ENCODE measurements around the gene TMEM170A. TPM values are rescaled to one million over a fixed set of nuclear protein-coding genes. Genes with fewer than 3 reads are reported as not detected.

The TMEM170A gene
- total and polyA plus RNA-seq, 8 donors: 4.3 to 12.6 (median 8.6) TPM

DNA sequence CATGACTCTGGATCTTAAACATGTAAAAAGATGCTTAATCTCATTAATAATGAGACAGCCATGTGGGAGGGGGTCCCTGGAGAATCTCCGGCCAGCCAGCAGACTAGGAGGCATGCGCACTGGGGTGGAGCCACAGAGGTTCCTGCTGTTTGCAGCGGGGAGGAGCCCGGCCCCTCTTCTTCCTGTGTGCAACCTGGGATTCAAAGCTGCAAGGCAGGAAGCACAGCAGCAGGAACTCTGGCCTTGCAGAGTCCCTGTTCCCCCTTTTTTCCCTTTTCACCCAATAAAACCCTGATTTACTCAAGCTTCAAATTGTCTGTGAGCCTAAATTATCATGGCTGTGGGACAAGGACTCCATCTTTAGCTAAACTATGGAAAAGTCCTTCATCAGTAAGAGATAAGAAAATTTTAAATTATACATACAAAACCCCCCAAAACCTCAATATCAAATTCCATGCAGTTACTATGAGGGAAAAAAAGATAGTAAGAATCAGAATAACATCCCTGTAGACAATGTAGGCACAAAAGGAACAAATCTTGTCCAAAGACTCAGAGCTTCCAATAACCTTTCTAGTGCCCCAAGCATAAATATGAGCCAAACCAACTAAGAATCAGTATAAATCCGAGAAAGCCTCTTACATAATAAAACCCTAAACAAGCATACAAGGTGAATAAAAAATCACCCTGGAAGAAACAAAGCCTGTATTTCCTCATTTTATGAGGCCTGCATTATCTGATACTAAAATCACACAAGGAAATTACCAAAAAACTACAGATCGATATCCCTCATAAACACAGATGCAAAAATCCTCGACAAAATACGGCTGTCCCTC lies 43.3 kb downstream of the TMEM170A start:
- Histone ChIP-seq H3K9me3 (no peaks in the 10 kb centered on the region), H3K4me1 (peaks cover 0 to 17% (median 11%) of the 10 kb centered on the region in 3 donors), H3K36me3 (no peaks in the 10 kb centered on the region), H3K4me3 (no peak overlapping the region), H3K27me3 (no peaks in the 10 kb centered on the region), H3K27ac (peak overlapping the region in 2 of 4 donors; percentile 15 to 55)
- DNase-seq: peak; percentile 27 to 80 (median 58)
- ATAC-seq: peak; percentile 41 to 93 (median 86)
- intact Hi-C loops (cut with DNase I): no loop called here
- FAIRE-seq: no peak
- TF ChIP-seq, protein P1, sequence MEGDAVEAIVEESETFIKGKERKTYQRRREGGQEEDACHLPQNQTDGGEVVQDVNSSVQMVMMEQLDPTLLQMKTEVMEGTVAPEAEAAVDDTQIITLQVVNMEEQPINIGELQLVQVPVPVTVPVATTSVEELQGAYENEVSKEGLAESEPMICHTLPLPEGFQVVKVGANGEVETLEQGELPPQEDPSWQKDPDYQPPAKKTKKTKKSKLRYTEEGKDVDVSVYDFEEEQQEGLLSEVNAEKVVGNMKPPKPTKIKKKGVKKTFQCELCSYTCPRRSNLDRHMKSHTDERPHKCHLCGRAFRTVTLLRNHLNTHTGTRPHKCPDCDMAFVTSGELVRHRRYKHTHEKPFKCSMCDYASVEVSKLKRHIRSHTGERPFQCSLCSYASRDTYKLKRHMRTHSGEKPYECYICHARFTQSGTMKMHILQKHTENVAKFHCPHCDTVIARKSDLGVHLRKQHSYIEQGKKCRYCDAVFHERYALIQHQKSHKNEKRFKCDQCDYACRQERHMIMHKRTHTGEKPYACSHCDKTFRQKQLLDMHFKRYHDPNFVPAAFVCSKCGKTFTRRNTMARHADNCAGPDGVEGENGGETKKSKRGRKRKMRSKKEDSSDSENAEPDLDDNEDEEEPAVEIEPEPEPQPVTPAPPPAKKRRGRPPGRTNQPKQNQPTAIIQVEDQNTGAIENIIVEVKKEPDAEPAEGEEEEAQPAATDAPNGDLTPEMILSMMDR (IDR thresholded peaks at IDR 0.05): no peak
- 27 to 35% methylated on average over 8 of the region's 8 CpGs for WGBS, 2 donors

DNA sequence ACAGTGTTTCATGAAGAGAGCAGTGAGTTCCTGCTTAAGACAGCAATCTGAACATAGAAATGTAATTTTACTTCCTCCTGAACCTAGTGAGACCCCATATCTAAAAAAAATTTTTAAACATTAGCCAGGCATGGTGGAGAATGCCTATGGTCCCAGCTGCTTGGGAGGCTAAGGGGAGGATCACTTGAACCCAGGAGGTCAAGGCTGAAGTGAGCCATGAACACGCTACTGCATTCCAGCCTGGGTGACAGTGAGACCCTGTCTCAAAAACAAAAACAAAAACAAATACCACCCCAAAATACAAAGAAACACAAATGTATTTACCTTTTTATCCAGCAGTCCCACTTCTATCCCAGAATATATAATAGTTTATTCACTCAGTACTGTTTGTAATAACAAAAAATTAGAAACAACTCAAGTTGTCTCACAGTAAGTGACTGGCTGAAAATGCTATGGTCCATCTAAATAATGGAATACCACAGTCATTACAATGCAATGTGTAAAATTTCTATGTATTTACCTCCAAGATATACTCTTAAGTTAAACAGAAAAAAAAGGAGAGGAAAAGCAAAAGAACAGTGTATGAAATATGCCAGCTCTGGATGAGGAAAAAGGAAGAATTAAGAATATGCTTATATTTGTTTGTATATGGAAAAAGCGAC lies 47.5 kb downstream of the TMEM170A start:
- peaks cover 0 to 6% (median 3%) of the 10 kb centered on the region in 3 donors for H3K36me3 ChIP-seq

DNA sequence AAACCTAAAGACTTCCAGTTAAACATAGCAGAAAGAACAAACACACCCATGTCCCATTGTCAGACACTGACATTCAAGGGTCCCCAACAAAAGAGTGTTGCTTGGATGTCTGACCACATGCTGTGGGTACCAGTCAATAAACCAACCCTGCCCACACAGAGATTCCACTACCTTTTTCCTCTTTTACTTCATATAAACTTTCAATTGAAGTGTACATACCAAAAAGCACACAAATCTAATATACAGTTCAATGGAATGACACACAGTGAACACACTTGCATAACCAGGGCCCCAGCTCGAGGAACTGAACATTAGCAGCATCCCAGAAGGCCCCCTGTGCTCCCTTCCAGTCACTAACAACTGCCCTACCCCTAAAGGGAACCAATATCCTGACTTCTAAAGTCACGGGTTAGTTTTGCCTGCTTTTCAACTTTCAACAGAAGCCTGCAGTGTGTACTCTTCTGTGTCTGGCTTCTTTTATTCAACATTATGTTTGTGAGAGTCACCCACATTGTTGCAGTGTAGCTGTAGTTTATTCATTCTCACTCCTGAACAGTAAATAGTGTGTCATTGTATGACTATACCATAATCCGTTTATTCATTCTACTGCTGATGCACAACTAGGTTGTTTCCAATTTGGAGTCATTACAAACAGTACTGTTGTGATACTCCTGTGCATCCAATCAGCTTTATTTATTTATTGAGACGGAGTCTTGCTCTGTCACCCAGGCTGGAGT lies 49.2 kb downstream of the TMEM170A start:
- WGBS, 2 donors: 79 to 82% methylated on average over 4 of the region's 4 CpGs
- DNase-seq (no peak), ATAC-seq (no peak), FAIRE-seq (no peak)
- Histone ChIP-seq H3K27ac (no peak overlapping the region), H3K4me1 (peaks cover 0 to 10% (median 0%) of the 10 kb centered on the region in 3 donors), H3K4me3 (no peak overlapping the region), H3K9me3 (no peaks in the 10 kb centered on the region), H3K27me3 (no peaks in the 10 kb centered on the region), H3K36me3 (peaks cover 0 to 18% (median 10%) of the 10 kb centered on the region in 3 donors)
- TF ChIP-seq, protein P1 (IDR thresholded peaks at IDR 0.05): no peak
- intact Hi-C loops (cut with DNase I): loop anchor here in 1 of 3 donors (10.0 kb wide), 1 partner anchor 411 kb away; no protein-coding TSS in a partner anchor

More for the DNA sequence above, 47.5 kb downstream of the TMEM170A start:
- peaks cover 0 to 17% (median 11%) of the 10 kb centered on the region in 3 donors for H3K4me1 ChIP-seq
- ATAC-seq: no peak
- H3K27me3 ChIP-seq: no peaks in the 10 kb centered on the region
- H3K9me3 ChIP-seq: no peaks in the 10 kb centered on the region
- H3K27ac ChIP-seq: no peak overlapping the region
- TF ChIP-seq, protein P1 (IDR thresholded peaks at IDR 0.05): no peak
- WGBS, 2 donors: 37 to 40% methylated on average over 2 of the region's 2 CpGs
- no peak overlapping the region for H3K4me3 ChIP-seq
- intact Hi-C loops (cut with DNase I): loop anchor here in 1 of 3 donors (10.0 kb wide), 1 partner anchor 412 kb away; no protein-coding TSS in a partner anchor
- DNase-seq: no peak
- no peak for FAIRE-seq

DNA sequence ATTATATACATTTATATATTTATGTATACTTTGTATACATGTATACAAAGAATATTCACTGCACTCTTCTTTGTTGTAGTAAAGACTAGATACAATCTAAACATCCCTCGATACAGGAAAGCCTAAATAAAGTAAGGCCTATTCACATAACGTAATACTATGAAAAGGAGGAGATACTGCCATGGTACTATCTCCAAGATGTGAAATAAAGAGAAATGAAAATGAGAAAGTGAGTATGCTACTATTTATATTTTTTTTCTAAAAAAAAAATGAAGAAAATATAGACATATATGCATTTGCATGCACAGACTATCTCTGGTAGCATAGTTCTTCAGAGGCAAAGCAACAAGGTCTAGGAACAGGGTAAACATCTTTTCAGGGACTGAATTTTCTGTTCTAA lies 50.5 kb downstream of the TMEM170A start:
- Histone ChIP-seq H3K9me3 (no peaks in the 10 kb centered on the region), H3K27ac (no peak overlapping the region), H3K36me3 (peaks cover 0 to 18% (median 10%) of the 10 kb centered on the region in 3 donors), H3K27me3 (no peaks in the 10 kb centered on the region), H3K4me1 (peaks cover 0 to 4% (median 0%) of the 10 kb centered on the region in 3 donors), H3K4me3 (no peak overlapping the region)
- intact Hi-C loops (cut with DNase I): loop anchor here in 1 of 3 donors (10.0 kb wide), 1 partner anchor 409 kb away; no protein-coding TSS in a partner anchor
- ATAC-seq (no peak), FAIRE-seq (no peak), DNase-seq (no peak)
- TF ChIP-seq, protein P1 (IDR thresholded peaks at IDR 0.05): no peak
- 93 to 95% methylated on average over 2 of the region's 2 CpGs for WGBS, 2 donors
